Frontal cortex (tissue), 4 donors: ENCODE results near the gene ANO2. TPM values are rescaled to one million over a fixed set of nuclear protein-coding genes. Genes with fewer than 3 reads are reported as not detected.

Source experiments
- DNase-seq, 2 donors: peaks; one replicate each; pipeline ENCODE4 v3.0.0; 2012; ENCODE audit warnings: low spot score in 2 of 2
- FAIRE-seq: peaks from 2 replicates; lab custom pipeline; 2012; peaks lifted over from hg19 to GRCh38; lab: Jason Lieb, UNC
- total RNA-seq: library from RNA; depleted of rRNA; stranded (reverse); fragments of >200 nt; gene quantifications from one replicate; pipeline ENCODE4 v1.2.3, GENCODE V29; 2014
- donor health status: control.
- donor health status: control.
- donor health status: control.

Gene ANO2
- 4.1 TPM for total RNA-seq

DNA sequence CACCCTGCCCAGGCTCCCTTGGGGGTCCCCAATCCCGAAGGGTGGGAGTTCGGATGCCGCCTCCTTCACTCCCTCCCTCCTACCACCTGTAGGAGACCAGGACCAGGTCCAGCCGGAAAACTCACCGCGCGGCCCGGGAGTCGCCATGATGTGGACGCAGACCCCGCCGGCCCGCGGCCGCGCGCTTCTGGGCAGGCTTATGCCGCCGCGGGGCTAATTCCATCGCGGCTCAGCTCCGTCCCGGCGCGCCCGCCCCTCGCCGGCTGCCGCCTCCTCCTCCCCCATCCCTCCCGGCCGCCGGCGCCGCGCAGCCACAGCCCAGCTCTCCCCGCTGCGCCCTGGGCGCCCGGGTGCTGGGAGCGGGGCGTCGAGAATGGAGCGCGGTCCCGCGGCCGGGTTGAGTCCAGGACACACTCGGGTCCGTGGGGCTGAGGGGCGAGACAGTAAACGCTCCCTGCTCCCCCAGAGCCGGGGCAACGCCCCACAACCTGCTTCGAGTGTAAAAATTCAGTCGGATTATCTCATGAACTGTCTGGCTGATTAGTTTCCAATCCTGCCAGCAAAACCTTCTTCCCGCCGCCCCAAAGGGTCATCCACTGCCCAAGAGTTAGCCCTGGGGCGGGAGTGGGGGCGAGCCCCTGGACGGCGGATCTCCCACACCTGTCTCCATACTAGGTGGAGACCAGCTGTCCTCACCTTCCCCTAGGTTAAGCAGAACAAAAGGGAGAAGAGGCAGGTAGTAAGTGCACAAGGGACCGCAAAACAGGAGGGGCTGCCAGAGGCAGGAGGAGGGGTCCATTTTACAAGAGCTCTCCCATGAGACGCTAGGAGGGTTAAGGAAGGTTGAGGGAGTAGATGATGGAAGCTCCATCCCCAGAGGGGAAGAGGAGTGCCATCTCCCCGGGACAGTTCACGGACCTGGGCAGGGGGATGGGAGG is at the start of gene ANO2:
Gene ANO2, minus strand, starts transcription at position 189 of the 938 bp plus-strand sequence. Its CDS starts 42 bp downstream, at position 147.
- DNase-seq (peak in 1 of 2 donors; percentile 57), FAIRE-seq (no peak)

DNA sequence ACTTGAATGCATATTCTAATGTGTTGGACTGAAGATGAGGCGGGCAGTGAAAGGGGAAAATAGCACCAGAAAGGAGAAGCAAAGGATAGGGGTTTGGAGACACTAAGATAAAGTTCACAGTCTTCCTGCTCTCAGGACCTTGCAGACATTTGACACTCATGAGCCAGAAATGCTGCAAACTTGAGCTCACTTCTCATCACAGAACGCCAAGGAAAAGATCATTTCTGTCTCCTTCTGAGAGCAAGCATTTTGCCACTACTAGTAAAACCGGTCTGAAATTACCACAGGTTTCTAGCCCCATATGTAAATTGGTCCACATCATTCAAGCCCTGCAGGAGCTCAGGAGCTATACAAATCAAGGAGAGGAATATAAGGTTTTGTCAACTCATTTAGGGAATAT is 44.6 kb upstream of the ANO2 start:
- no peak for FAIRE-seq

DNA sequence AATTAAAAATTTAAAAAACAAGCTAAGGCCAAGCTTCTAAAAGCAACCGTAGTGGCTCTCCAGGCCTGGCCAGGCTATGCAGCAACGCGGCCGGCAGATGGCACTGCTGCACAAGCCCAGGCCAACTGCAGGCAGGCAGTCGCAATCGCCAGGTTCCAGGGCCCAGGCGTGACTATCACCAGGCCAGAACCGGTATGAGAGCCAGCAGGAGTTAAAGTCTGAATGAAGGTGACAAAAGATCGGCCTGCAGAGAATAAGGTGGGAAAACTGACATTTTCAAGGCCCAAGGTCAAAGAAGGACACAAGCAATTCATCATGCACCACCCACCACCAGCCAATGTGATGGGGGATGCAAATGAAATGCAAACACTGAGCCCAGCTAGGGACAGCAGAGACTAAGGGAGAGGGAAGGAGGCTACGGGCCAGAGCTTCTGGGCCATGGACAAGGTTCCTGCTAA is 43.6 kb upstream of the ANO2 start:
- FAIRE-seq (no peak), DNase-seq (peak; percentile 36 to 77)

More for the DNA sequence above, 44.6 kb upstream of the ANO2 start:
- no peak for DNase-seq

GRCh38 chr12:5988088-5988487 is 43.0 kb upstream of the ANO2 start:
- DNase-seq (no peak), FAIRE-seq (no peak)

DNA sequence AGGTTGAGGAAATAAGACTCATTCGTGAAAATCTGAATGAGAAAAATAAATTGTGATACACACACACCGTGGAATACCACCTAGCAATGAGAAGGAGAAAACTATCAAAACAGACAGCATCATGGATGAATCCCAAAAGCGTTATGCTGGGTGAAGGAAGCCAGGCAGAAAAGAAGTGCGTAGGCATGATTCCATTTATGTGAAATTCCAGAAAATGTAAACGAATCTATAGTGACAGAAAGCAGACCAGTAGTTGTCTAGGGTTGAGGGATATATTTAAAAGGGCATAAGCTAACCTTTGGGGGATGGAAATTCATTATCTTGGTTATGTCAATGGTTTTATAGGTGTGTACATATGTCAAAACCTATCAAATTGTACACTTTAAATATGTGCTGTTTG is 42.5 kb upstream of the ANO2 start:
- FAIRE-seq (no peak), DNase-seq (no peak)

DNA sequence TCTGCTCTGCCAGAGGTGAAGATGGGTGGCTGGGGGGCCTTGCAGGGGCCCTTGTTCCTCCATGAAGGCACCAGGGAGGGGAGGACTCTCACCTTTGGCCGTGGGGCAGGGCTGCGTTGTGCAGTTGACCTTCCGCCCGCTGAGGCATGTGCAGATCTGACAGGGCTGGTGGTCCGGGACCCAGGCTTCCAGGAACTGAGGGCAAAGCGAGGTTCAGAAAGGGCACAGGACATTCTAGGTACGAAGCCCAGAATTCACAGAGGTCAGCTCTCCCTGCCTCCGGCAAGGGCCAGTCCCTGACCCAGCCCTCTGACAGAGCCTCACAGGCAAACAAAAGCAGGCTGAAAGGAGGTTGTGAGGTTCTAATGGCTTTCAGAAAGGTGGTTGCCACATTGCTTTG is 40.4 kb upstream of the ANO2 start:
- DNase-seq (no peak), FAIRE-seq (no peak)

DNA sequence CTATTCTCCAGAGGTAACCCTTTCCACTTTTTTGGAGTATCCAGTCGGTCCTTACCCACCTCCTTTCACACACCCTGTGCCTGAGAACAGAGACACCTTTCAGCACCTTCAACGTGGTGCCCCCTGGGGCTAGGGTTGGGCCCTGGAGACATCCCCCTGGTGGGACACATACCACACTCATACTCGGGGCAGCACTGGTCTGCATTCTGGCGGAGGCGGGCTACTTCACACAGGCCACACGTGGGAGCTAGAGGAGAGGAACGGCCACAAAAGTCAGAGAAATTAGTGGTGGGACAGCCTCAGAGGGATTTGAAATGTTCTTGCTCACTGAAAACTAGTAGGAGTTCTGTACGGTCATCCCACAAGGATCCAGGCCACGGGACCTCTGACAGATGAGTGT is 39.8 kb upstream of the ANO2 start:
- DNase-seq = no peak
- no peak for FAIRE-seq

- DNase-seq = no peak
- no peak for FAIRE-seq
These were observed 37.0 kb upstream of the ANO2 start for GRCh38 chr12:5982106-5982505.

- FAIRE-seq (no peak), DNase-seq (no peak)
These were observed 32.5 kb upstream of the ANO2 start for GRCh38 chr12:5977556-5977955.

DNA sequence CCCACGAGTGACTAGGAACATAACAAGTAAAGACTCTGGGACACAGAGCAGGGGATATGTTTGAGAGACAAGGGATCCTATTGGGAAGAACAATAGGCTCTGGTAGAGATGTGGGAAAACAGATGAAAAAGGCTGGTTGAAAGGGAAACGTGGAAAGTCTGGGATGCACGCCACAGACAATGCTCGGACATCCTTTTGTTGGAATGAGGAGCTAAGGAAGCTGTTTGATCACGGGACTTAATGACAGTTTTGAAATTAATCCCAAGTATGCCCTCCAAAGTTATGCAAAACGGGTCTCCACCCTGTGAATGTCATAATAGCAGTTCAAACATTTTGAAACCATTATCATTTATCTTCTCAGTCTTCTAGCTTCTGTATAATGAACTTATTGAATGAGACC is 31.7 kb upstream of the ANO2 start:
- DNase-seq (no peak), FAIRE-seq (no peak)

GRCh38 chr12:5976196-5976595 is 31.1 kb upstream of the ANO2 start:
- DNase-seq (no peak), FAIRE-seq (no peak)

GRCh38 chr12:5973461-5974115 is 28.5 kb upstream of the ANO2 start:
- no peak for FAIRE-seq
- DNase-seq = no peak

GRCh38 chr12:5972387-5972786 is 27.3 kb upstream of the ANO2 start:
- FAIRE-seq = no peak
- no peak for DNase-seq

GRCh38 chr12:5971194-5971850 is 26.3 kb upstream of the ANO2 start:
- FAIRE-seq (no peak), DNase-seq (no peak)

- DNase-seq = no peak
- no peak for FAIRE-seq
These were observed 25.1 kb upstream of the ANO2 start for GRCh38 chr12:5969974-5970690.

DNA sequence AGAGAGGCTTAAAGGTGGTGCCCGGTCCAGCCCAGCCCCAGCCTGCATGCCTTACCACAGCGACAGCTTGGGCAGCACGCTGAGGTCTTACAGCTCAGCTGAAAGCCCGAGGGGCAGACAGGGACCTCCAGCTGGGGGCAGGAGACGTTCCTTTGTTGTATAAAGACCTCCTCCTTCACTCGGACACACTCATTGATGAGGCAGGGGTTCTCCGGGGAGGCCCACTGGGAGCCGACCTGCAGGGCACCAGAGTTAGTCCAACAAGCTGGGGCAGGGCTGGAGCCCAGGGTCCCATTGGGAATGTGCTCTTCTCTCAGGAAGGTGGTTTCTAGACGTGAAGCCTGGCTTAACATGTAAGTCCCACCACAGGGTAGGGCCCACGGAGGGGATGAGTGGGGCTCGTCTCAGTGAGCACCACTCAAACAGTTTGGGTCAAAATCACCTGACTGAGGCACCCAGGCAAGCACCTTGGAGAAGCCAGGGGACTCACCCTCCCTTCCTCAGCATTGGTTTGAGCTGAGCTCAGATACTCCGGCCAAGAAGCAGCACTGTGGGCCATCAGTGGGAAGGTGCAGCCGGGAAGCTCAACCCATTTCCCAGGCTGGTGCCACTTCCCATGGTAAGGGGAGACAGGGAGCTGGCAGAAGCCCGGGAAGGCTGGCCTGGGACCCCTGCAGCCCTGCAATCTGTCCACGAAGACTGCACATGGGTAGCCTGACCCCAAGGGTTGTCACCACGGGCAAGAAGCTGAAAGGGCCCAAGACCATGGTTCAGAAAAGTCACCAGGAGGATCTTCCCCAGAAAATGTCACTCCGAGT is 24.3 kb upstream of the ANO2 start:
- FAIRE-seq (no peak), DNase-seq (no peak)

DNA sequence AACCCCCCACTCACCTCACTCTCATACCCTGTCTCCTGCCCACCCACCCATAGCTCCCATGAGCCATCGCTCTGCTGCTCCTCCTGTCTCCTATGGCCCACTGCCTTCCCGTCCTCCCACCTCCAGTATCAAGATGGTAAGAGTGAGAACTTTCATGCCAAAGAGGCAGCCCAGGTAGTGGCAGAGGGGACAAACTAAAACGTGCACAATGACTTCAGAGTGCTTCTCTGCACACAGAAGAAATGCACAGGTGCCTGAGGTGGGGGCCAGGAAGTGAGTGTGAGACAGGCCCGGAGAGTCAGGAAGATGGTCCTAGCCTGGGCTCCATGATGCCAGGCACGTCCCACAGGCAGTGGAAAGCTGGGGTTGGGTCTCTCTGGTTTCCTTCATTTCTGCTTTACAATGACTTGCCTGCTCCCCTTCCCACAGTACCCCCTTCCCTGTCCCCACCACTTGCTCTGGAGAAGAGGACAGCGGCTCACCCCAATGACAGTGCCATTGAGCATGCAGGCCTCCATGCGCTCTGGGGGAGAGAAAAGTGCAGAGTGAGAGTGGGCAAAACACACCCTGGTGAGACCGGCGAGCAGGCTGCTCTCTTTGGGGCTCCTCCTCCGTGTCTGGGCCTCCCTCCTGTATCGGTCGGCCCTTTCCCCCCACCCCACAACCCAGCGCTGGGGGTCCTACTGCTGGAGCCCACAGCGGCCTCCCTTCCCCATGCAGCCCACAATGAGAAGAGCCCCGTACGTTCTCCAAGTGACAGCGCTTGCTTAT is 22.8 kb upstream of the ANO2 start:
- FAIRE-seq (no peak), DNase-seq (no peak)

GRCh38 chr12:5966486-5967095 is 21.5 kb upstream of the ANO2 start:
- DNase-seq (no peak), FAIRE-seq (no peak)
